Adrenal gland (tissue), 12 donors: ENCODE measurements around the gene MYLK. TPM values are rescaled to one million over a fixed set of nuclear protein-coding genes. Genes with fewer than 3 reads are reported as not detected.

ENCODE experiments used
- DNase-seq, 7 donors: peaks; one replicate each; pipeline ENCODE4 v3.0.0-alpha.2; 2019 to 2020
- H3K27ac ChIP-seq, 5 donors: fragments of 200-600 bp; sonication (generic) in 4 of 5; 1 replicate in 3 of 5; 2 replicates in 2 of 5; pipeline versions ENCODE4 v1.5.1 to v1.8.0; 2016 to 2020; ENCODE audit warnings: mild to moderate bottlenecking in 1 of 5
- H3K27me3 ChIP-seq: fragments of 200-600 bp; 2 replicates; pipeline ENCODE4 v1.8.0; 2021
- H3K36me3 ChIP-seq, 2 donors: fragments of 200-600 bp; replicated peaks in 1 of 2; 1 replicate in 1 of 2; 2 replicates in 1 of 2; pipeline versions ENCODE4 v1.5.1 to v1.8.0; 2018 to 2022
- H3K4me1 ChIP-seq, 2 donors: fragments of 200-600 bp; replicated peaks in 1 of 2; 1 replicate in 1 of 2; 2 replicates in 1 of 2; pipeline versions ENCODE4 v1.5.1 to v1.8.0; 2018 to 2021
- H3K4me3 ChIP-seq, 4 donors: fragments of 200-600 bp; sonication (generic) in 3 of 4; one replicate each; pipeline ENCODE4 v1.5.1; 2016 to 2018
- H3K9me3 ChIP-seq, 3 donors: fragments of 200-600 bp; sonication (generic) in 1 of 3; replicated peaks in 1 of 3; 1 replicate in 2 of 3; 2 replicates in 1 of 3; pipeline versions ENCODE4 v1.5.1 to v1.8.0; 2016 to 2021
- CTCF ChIP-seq, 6 experiments: fragments of 450-650 bp in 4 of 6; fragments of 200-600 bp in 2 of 6; sonication (generic) in 1 of 6; IDR thresholded peaks; 1 replicate in 5 of 6; 2 replicates in 1 of 6; pipeline versions ENCODE4 v1.5.1 to v1.8.0; 2016 to 2021; ENCODE audit warnings: antibody characterized with exemption in 6 of 6, mild to moderate bottlenecking in 2 of 6, moderate library complexity in 1 of 6
- POLR2A ChIP-seq, 2 donors: fragments of 450-650 bp; IDR thresholded peaks; one replicate each; pipeline ENCODE4 v1.6.1; 2017; ENCODE audit warnings: antibody characterized with exemption in 2 of 2, mild to moderate bottlenecking in 2 of 2, moderate library complexity in 1 of 2
- WGBS, 4 donors: extraction: QIAGEN DNeasy Blood & Tissue Kit in 2 of 4; methylation state at CpG; one replicate each; pipeline versions ENCODE4 v1.1.5 to v1.1.7; 2013 to 2017; 5-methylcytosine and 5-hydroxymethylcytosine counted together
- intact Hi-C, 2 donors: fragments of 100-400 bp; cut with DNase I; formaldehyde crosslinking; loops; one replicate each; pipeline versions ENCODE4 v1.14.1 to v1.15.0; 2022 to 2023
- polyA plus RNA-seq, 3 donors: library from polyadenylated mRNA; stranded (reverse); fragments of 200-250 nt in 2 of 3; fragments of 350-450 nt in 1 of 3; fragmentation: Illumina TruSeq in 1 of 3; extraction: RNeasy Lipid Tissue Mini Kit (QIAGEN cat#74804) in 1 of 3; gene quantifications; one replicate each; pipeline ENCODE4 v1.2.3, GENCODE V29; 2013 to 2014
- total RNA-seq, 9 donors: library from RNA; depleted of rRNA in 4 of 9; stranded (reverse); fragments of >200 nt in 4 of 9; fragments of 120-200 nt in 1 of 9; fragmentation: NEBNext Ultra II Directional in 1 of 9; extraction: Animal tissue kit (Norgen Biotek cat#: 25700) in 1 of 9; gene quantifications; one replicate each; pipeline versions ENCODE4 v1.1.0 to v1.2.4, GENCODE V29; 2013 to 2023
- donor health status: healthy with polysubstance abuse.
- donor health status: Bipolar disorder and iron deficiency.
- donor health status: DM: yes; HTN: yes; CAD: no.
- donor health status: DM: no; HTN: no; CAD: no.
- donor health status: DM: no; HTN: no; CAD: no.
- donor health status: DM: yes; HTN: yes; CAD: no.

The MYLK gene
- total and polyA plus RNA-seq, 12 donors: 13.3 to 124 (median 53.8) TPM

DNA sequence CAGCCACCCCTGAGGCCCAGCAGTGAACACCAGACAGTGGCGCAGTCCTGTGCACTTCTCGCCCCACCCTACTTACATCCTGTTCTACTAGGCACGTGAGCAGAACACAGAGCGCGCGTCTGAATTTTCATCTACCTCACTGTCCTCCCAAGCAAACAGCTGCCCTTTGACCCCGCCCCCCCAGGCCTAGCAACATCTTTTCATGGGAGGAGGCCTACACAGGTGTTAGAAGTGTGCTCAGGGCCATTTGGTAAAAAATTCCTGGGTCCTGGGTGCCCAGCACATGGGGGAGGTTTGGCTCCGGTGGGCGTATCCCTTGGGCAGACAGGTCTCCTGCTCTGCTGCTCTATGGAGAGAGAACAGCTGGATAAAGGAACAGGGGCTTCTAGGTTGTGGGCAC lies 95.0 kb downstream of the MYLK start:
- intact Hi-C loops: no loop called here
- Histone ChIP-seq H3K36me3 (no peaks in the 10 kb centered on the region), H3K27ac (no peak overlapping the region), H3K27me3 (no peaks in the 10 kb centered on the region), H3K4me3 (no peak overlapping the region), H3K4me1 (no peaks in the 10 kb centered on the region), H3K9me3 (no peaks in the 10 kb centered on the region)
- no peak for DNase-seq
- 83 to 94% (median 89%) methylated on average over 8 to 9 of the region's 9 CpGs for WGBS, 4 donors
- TF ChIP-seq POLR2A (IDR thresholded peaks at IDR 0.05) (no peak), CTCF (IDR thresholded peaks at IDR 0.05) (no peak)

- TF ChIP-seq POLR2A (IDR thresholded peaks at IDR 0.05) (no peak), CTCF (IDR thresholded peaks at IDR 0.05) (no peak)
- intact Hi-C loops: no loop called here
- H3K27ac ChIP-seq: no peak overlapping the region
- H3K9me3 ChIP-seq: no peaks in the 10 kb centered on the region
- H3K4me1 ChIP-seq: no peaks in the 10 kb centered on the region
- no peak for DNase-seq
- H3K4me3 ChIP-seq: no peak overlapping the region
- WGBS, 4 donors: 73 to 88% (median 79%) methylated on average over 2 of the region's 2 CpGs
- no peaks in the 10 kb centered on the region for H3K36me3 ChIP-seq
- H3K27me3 ChIP-seq: no peaks in the 10 kb centered on the region
Measured at GRCh38 chr3:123788710-123789109, 95.4 kb downstream of the MYLK start.

DNA sequence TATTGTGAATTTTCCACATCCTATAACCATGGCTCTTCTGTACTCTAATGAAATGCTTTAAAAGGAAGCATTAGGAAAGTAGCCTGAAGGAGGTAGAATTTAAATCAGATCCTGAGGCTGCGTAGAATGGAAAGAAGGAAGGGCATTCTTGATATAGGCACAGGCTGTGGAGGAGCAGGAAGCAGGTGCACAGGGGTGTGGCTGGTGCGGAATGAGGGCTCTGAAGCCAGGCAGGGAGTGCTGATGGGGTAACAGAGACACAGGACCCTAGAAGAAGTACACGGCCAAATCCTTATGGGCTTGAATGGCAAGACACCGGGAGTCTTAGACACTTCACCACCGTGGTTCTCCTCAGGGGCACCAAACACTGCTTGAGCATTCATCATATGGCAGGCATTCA lies 97.0 kb downstream of the MYLK start:
- Histone ChIP-seq H3K36me3 (no peaks in the 10 kb centered on the region), H3K9me3 (no peaks in the 10 kb centered on the region), H3K4me3 (no peak overlapping the region), H3K27ac (no peak overlapping the region), H3K27me3 (no peaks in the 10 kb centered on the region), H3K4me1 (peaks cover 0 to 3% of the 10 kb centered on the region in 2 donors)
- no peak for TF ChIP-seq CTCF (IDR thresholded peaks at IDR 0.05)
- TF ChIP-seq POLR2A (IDR thresholded peaks at IDR 0.05): no peak
- 86 to 89% (median 87%) methylated on average over 5 of the region's 5 CpGs for WGBS, 4 donors
- intact Hi-C loops: no loop called here
- no peak for DNase-seq

DNA sequence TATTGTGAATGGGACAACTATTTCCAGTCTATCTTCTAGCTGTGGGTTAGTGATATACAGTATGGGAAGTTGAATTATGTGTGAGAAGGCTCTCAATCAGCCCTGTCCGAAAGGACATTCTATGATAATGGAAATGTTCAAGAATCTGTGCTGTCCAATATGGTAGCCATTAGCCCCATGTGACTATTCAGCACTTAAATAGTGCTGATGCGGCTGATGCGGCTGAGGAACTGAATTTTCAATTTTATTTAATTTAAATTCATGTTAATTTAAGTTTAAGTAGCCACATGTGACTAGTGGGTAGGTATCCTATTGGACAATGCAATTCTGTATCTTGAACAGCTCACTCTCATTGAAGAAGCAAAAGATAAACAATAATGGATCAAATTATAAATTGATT lies 98.5 kb downstream of the MYLK start:
- peaks cover 0 to 3% of the 10 kb centered on the region in 2 donors for H3K4me1 ChIP-seq
- 89 to 96% (median 95%) methylated on average over 3 of the region's 3 CpGs for WGBS, 4 donors

More for the DNA sequence above, 98.5 kb downstream of the MYLK start:
- Histone ChIP-seq H3K27me3 (no peaks in the 10 kb centered on the region), H3K36me3 (no peaks in the 10 kb centered on the region), H3K27ac (no peak overlapping the region), H3K9me3 (no peaks in the 10 kb centered on the region), H3K4me3 (no peak overlapping the region)
- no peak for DNase-seq
- TF ChIP-seq CTCF (IDR thresholded peaks at IDR 0.05) (no peak), POLR2A (IDR thresholded peaks at IDR 0.05) (no peak)
- intact Hi-C loops: no loop called here
